ENCODE data around the gene CERS3.

GRCh38 chr15:100430411-100430810 lies 98.3 kb downstream of the CERS3 start:
- TF ChIP-seq CTCF (IDR thresholded peaks at IDR 0.05) (no peak), POLR2AphosphoS5 (IDR thresholded peaks at IDR 0.05; ENCODE audit: low read depth, low read length) (no peak)

Measured in Panc1 (cell line).